Common myeloid progenitor, CD34-positive (primary cell): ENCODE data around the gene HMCES.

Source experiments
- CTCF ChIA-PET: fragments of 350-600 bp; sonication (Branson Sonifier 250); formaldehyde crosslinking; loops from one replicate; lab custom pipeline; 2021; ENCODE audit warnings: antibody characterized with exemption; lab: Charles Lee
- POLR2A ChIA-PET: fragments of 350-600 bp; sonication (Branson Sonifier 250); formaldehyde crosslinking; loops from one replicate; lab custom pipeline; 2021; ENCODE audit warnings: antibody characterized with exemption; lab: Charles Lee
- DNase-seq, 3 donors: peaks; one replicate each; pipeline versions ENCODE4 v3.0.0 to v3.0.0-alpha.2; 2013
- H3K27ac ChIP-seq, 2 experiments: 1 replicate in 1 of 2; 2 replicates in 1 of 2; pipeline ENCODE4 v1.7.0; 2013; ENCODE audit warnings: inconsistent platforms in 2 of 2, low read length in 2 of 2, mild to moderate bottlenecking in 2 of 2, low read depth in 1 of 2, moderate library complexity in 1 of 2; ENCODE audit not compliant: severe bottlenecking in 2 of 2, insufficient read depth in 1 of 2, poor library complexity in 1 of 2
- H3K27me3 ChIP-seq, 5 experiments: replicated peaks in 2 of 5; 1 replicate in 3 of 5; 2 replicates in 2 of 5; pipeline versions ENCODE4 v1.6.1 to v1.7.0; 2013; ENCODE audit warnings: low read length in 4 of 5, mild to moderate bottlenecking in 2 of 5, moderate library complexity in 2 of 5, inconsistent platforms in 1 of 5; ENCODE audit not compliant: insufficient read depth in 5 of 5, control insufficient read depth in 4 of 5
- H3K36me3 ChIP-seq, 4 experiments: 1 replicate in 2 of 4; 2 replicates in 2 of 4; pipeline versions ENCODE4 v1.6.1 to v1.7.0; 2013; ENCODE audit warnings: low read length in 3 of 4, control low read depth in 1 of 4, mild to moderate bottlenecking in 1 of 4; ENCODE audit not compliant: control insufficient read depth in 4 of 4, insufficient read depth in 4 of 4
- H3K4me1 ChIP-seq, 4 experiments: 1 replicate in 3 of 4; 2 replicates in 1 of 4; pipeline versions ENCODE4 v1.6.1 to v1.7.1; 2013; ENCODE audit warnings: low read length in 3 of 4, mild to moderate bottlenecking in 3 of 4, control low read depth in 1 of 4, inconsistent platforms in 1 of 4, moderate library complexity in 1 of 4; ENCODE audit not compliant: control insufficient read depth in 4 of 4, insufficient read depth in 4 of 4; ENCODE audit errors: control extremely low read depth in 1 of 4
- H3K4me3 ChIP-seq, 7 experiments: 1 replicate in 4 of 7; 2 replicates in 3 of 7; pipeline versions ENCODE4 v1.5.1 to v1.7.0; 2013; ENCODE audit warnings: mild to moderate bottlenecking in 7 of 7, low read length in 6 of 7, moderate library complexity in 6 of 7, inconsistent platforms in 2 of 7, low read depth in 2 of 7, control low read depth in 1 of 7; ENCODE audit not compliant: insufficient read depth in 4 of 7, control insufficient read depth in 1 of 7; ENCODE audit errors: extremely low read depth in 1 of 7
- H3K9me3 ChIP-seq, 5 experiments: 1 replicate in 4 of 5; 2 replicates in 1 of 5; pipeline versions ENCODE4 v1.6.1 to v1.7.1; 2013; ENCODE audit warnings: low read length in 4 of 5, mild to moderate bottlenecking in 2 of 5, inconsistent platforms in 1 of 5, low read depth in 1 of 5, moderate library complexity in 1 of 5; ENCODE audit not compliant: control insufficient read depth in 4 of 5, insufficient read depth in 2 of 5; ENCODE audit errors: control extremely low read depth in 1 of 5
- WGBS: methylation state at CpG from one replicate; pipeline ENCODE4 v1.1.5; 2013; ENCODE audit not compliant: insufficient coverage; 5-methylcytosine and 5-hydroxymethylcytosine counted together

HMCES gene

GRCh38 chr3:129343643-129344360, 65.1 kb downstream of the HMCES start:
- WGBS: 2% methylated on average over 37 of the region's 39 CpGs
- Histone ChIP-seq H3K27me3 (no peaks in the 10 kb centered on the region), H3K9me3 (no peaks in the 10 kb centered on the region), H3K27ac (no peak overlapping the region), H3K4me1 (peaks cover 0 to 30% (median 24%) of the 10 kb centered on the region in 4 experiments), H3K36me3 (no peaks in the 10 kb centered on the region), H3K4me3 (peak overlapping the region; percentile 18 to 73 (median 35))
- ChIA-PET POLR2A (interaction anchor here (1.0 kb wide), 1 partner anchor 28 kb away, joined by 3 read pairs; a partner anchor contains a TSS), CTCF (interaction anchor here (1.0 to 2.1 kb wide), 2 partner anchors 28 to 32 kb away, joined by 3 to 5 read pairs; a partner anchor contains a TSS)
- peak; percentile 36 to 67 (median 59) for DNase-seq

GRCh38 chr3:129344540-129345220, 66.0 kb downstream of the HMCES start:
- Histone ChIP-seq H3K36me3 (no peaks in the 10 kb centered on the region), H3K9me3 (no peaks in the 10 kb centered on the region), H3K27me3 (no peaks in the 10 kb centered on the region), H3K4me3 (peak overlapping the region in 4 of 7 experiments; percentile 29 to 73 (median 58)), H3K27ac (no peak overlapping the region), H3K4me1 (peaks cover 0 to 33% (median 26%) of the 10 kb centered on the region in 4 experiments)
- ChIA-PET POLR2A (interaction anchor here (1.0 kb wide), 1 partner anchor 29 kb away, joined by 3 read pairs; a partner anchor contains a TSS), CTCF (interaction anchor here (0.9 to 2.1 kb wide), 4 partner anchors 9 to 78 kb away, joined by 3 to 5 read pairs (median 3); a partner anchor contains a TSS)
- DNase-seq: no peak
- WGBS: 56% methylated on average over 10 of the region's 13 CpGs

GRCh38 chr3:129345281-129345680, 66.6 kb downstream of the HMCES start:
- ChIA-PET POLR2A (no interaction called here), CTCF (interaction anchor here (0.9 to 2.1 kb wide), 3 partner anchors 9 to 78 kb away, joined by 3 to 5 read pairs (median 3); a partner anchor contains a TSS)
- 100% methylated on average over 4 of the region's 7 CpGs for WGBS
- Histone ChIP-seq H3K4me1 (peaks cover 0 to 33% (median 26%) of the 10 kb centered on the region in 4 experiments), H3K36me3 (no peaks in the 10 kb centered on the region), H3K27me3 (no peaks in the 10 kb centered on the region), H3K9me3 (no peaks in the 10 kb centered on the region), H3K4me3 (no peak overlapping the region), H3K27ac (no peak overlapping the region)
- no peak for DNase-seq

DNA sequence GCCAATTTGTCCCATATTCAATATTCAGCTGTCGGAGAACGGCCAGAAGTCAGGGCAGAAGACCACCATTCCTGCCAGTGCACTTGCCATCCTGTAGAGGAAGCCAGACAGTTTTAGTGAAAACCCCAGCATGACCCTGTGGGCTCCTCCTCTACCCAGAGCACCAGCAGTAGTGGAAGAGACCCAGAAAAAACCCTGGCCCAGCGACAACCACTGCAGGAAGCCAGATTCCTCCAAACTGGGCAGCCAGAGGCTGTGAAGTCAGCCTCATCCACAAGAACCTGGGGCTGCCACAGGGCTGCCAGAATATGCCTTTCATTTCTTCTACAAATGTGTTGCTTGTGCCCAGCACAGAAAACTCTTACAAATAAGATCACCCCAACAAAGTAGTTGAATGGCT, 67.3 kb downstream of the HMCES start:
- ChIA-PET POLR2A (no interaction called here), CTCF (no interaction called here)
- H3K4me1 ChIP-seq: peaks cover 0 to 33% (median 26%) of the 10 kb centered on the region in 4 experiments
- WGBS: 59% methylated on average over 3 of the region's 3 CpGs
- H3K27me3 ChIP-seq: no peaks in the 10 kb centered on the region
- no peak for DNase-seq
- H3K4me3 ChIP-seq: no peak overlapping the region
- H3K9me3 ChIP-seq: no peaks in the 10 kb centered on the region
- H3K36me3 ChIP-seq: no peaks in the 10 kb centered on the region
- H3K27ac ChIP-seq: no peak overlapping the region

GRCh38 chr3:129346695-129347457, 68.2 kb downstream of the HMCES start:
- ChIA-PET POLR2A (no interaction called here), CTCF (no interaction called here)
- Histone ChIP-seq H3K36me3 (no peaks in the 10 kb centered on the region), H3K9me3 (no peaks in the 10 kb centered on the region), H3K4me1 (peaks cover 0 to 33% (median 26%) of the 10 kb centered on the region in 4 experiments), H3K4me3 (peak overlapping the region in 2 of 7 experiments; percentile 17 to 28), H3K27ac (no peak overlapping the region), H3K27me3 (no peaks in the 10 kb centered on the region)
- 62% methylated on average over 10 of the region's 12 CpGs for WGBS
- no peak for DNase-seq

GRCh38 chr3:129347458-129347845, 68.8 kb downstream of the HMCES start:
- DNase-seq: no peak
- 94% methylated on average over 7 of the region's 8 CpGs for WGBS
- H3K27me3 ChIP-seq: no peaks in the 10 kb centered on the region
- H3K4me3 ChIP-seq: peak overlapping the region in 2 of 7 experiments; percentile 17 to 28
- H3K9me3 ChIP-seq: no peaks in the 10 kb centered on the region
- no peak overlapping the region for H3K27ac ChIP-seq
- POLR2A ChIA-PET: no interaction called here
- CTCF ChIA-PET: no interaction called here
- peaks cover 0 to 33% (median 26%) of the 10 kb centered on the region in 4 experiments for H3K4me1 ChIP-seq
- H3K36me3 ChIP-seq: no peaks in the 10 kb centered on the region
